ENCODE results near the gene DUSP1.
"Not testable (repeated sequence)": the region's sequence is repeated elsewhere in the genome, so short reads cannot be mapped to it uniquely, and the experiment has no call there.

The DUSP1 gene, protein sequence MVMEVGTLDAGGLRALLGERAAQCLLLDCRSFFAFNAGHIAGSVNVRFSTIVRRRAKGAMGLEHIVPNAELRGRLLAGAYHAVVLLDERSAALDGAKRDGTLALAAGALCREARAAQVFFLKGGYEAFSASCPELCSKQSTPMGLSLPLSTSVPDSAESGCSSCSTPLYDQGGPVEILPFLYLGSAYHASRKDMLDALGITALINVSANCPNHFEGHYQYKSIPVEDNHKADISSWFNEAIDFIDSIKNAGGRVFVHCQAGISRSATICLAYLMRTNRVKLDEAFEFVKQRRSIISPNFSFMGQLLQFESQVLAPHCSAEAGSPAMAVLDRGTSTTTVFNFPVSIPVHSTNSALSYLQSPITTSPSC

DNA sequence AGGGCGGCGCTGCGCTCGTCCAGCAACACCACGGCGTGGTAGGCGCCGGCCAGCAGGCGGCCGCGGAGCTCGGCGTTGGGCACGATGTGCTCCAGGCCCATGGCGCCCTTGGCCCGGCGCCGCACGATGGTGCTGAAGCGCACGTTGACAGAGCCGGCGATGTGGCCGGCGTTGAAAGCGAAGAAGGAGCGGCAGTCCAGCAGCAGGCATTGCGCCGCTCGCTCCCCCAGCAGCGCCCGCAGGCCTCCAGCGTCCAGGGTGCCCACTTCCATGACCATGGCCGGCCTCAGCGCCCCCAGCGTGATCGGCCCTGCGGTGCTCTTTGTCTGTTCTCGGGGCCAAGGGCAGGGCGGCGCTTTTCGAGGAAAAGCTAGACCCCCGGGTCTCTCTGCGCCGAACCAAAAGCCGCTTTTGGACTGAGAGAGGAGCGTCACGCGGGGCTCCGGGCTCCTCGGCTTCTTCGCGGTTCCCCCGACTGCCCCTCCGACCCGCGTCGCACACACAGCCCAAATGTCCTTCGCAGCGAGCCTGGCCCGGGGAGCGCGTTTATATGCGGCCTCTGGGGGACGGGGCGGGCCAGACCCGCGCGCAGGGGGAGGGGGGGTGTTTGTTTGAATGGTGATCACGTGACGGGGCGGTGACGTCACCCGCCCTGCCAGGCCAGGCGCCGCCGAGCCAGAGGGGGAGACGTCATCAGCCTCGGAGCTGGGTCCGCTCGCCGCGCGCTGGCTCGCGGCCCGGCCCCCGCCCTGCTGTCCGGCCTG, at the start of gene DUSP1:
Gene DUSP1, minus strand, starts transcription at position 521 of the 764 bp plus-strand sequence. Its CDS starts 243 bp downstream, at position 278.
- DNase-seq (ENCODE audit: low spot score), result peak; percentile 97

DNA sequence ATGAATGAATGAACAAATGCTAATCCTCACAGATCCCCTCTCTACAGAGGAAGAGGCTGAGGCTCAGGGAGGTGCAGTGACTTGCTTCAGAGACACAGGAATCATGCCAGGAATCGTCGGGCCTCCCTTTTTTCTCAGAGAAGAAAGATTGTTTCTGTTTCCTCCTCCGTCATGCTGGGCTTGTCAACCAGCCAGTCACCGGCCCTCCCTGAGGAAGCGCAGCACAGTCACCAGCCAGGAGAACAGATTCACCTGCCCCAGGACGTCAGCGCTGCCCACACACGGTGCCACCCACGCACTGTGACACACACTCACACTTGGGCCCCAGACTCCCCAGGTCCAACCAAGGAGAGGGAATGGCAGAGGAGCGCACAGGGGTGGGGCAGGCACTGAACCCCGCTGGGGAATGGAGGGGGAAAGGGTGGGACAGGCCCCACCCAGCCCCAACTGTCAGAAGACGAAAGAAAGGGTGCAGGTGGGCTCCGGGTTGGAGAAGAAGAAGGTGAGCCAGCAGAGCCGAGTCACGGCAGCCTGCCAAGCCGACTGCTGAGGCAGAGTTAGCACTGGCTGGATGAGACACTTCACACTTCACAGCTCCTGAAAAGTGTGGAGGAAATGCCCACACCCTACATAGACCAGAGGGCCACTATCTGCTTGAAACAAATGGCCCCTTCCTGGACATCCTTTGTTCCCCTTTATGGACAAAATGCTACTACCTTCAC, 49.2 kb upstream of the DUSP1 start:
- DNase-seq (ENCODE audit: low spot score), result no peak

DNA sequence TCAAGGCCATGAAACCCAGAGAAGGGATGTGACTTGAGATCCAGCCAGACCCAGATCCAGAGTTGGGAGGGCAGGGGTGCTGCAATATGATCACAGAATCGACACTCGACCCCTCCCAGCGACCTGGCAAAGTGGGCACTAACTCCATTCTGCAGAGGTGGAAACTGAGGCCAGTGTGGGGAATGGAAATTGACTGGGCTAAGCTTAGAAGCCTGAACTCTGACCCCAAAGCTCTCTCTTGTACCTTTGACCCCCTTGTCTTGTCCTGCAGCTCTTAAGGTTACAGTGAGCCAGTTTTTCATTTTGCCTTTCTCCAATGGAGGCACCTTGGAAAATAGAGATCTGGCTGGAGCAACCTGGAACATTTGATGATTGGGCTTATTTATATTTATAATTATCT, 48.6 kb upstream of the DUSP1 start:
- DNase-seq (ENCODE audit: low spot score), result no peak

DNA sequence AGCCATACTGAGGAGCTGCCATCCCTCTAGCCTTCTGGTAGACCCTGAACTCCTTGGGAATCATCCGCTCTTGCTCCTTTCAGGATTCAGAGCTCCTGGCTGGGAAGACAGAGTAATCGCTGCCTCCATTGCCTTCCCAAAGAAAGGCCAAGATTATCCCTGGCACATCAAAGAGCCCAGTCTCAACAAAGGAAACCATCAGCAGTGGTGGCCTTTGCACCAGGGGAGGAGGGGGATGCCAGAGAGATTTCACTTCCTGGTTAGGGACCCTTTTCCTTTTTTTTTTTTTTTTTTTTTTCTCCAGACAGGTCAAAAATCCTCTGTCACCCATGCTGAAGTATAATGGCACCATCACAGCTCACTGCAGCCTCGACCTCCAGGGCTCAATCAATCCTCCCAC, 47.1 kb upstream of the DUSP1 start:
- DNase-seq (ENCODE audit: low spot score), result no peak

DNA sequence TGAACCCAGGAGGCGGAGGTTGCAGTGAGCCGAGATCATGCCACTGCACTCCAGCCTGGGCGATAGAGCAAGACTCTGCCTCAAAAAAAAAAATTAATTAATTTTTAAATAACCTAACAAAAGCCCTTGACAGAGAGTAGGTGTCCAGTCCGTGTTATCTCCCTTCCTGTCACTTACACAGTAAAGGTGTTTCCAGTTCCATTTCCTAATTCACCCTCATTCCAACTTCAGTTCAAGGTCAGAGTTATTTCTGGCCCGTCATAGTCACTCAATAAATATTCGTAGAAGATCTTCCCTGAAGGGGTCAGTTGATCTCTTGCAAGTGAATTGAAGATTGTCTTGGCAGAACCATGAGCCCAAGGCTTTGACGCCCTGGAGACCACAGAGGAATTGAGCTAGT, 46.7 kb upstream of the DUSP1 start:
- DNase-seq (ENCODE audit: low spot score), result no peak

DNA sequence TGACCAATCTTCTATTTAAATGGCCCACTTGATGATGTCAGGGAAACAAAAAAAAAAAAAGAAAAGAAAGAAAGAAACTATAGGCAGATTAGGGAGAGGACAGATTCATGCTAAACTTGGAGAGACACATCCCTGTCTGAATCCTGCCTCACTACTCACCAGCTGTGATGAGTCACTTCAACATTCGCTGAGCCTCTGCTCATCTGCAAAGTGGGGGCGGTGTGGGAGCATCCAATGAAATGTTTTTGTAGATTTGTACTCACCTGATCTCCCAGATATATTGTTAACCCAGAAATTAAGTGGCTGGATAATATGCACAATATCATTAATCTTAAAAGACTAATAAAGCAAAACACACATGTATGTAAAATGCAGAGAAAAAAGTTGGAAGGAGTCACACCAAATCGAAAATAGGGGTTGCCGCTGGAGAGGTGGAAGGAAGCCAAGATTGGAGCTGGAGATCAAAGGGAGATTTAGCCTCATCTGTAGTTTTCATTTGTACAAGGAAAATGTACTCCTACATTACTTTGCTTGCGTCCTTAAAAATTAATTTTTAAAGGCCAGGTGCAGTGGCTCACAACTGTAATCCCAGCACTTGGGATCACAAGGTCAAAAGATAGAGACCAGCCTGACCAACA, 46.0 kb upstream of the DUSP1 start:
- DNase-seq (ENCODE audit: low spot score), result no peak

DNA sequence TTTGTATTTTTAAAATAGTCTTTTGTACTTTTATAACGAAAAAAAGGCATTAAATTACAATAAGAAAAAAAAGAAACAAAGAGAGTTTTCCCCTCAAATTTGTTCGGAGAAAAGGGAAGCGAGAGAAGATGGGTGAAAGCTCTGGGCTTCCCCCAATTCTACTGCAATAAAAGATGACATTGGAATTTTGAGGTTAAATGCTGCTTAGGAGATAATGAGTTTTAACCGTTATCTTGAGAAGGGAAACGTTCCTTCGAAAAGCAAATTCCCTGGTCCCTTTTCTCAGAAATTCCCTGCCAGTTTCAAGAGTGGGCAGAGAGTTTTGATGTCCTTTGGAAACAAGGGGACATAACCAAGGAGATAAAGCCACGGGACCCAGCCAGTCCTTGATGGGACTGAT, 44.6 kb upstream of the DUSP1 start:
- DNase-seq (ENCODE audit: low spot score), result no peak

DNA sequence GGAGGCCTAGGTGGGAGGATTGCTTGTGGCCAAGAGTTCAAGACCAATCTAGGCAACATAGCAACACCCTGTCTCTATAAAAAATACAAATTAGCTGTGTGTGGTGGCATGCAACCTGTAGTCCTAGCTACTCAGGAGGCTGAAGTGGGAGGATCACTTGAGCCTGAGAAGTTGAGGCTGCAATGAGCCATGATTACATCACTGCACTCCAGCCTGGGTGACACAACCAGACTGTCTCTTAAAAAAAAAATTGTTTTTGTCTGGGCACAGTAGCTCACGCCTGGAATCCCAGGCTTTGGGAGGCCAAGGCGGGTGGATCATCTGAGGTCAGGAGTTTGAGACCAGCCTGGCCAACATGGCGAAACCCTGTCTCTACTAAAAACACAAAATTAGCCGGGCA, 40.0 kb upstream of the DUSP1 start:
- not testable (repeated sequence) for DNase-seq (ENCODE audit: low spot score)

DNA sequence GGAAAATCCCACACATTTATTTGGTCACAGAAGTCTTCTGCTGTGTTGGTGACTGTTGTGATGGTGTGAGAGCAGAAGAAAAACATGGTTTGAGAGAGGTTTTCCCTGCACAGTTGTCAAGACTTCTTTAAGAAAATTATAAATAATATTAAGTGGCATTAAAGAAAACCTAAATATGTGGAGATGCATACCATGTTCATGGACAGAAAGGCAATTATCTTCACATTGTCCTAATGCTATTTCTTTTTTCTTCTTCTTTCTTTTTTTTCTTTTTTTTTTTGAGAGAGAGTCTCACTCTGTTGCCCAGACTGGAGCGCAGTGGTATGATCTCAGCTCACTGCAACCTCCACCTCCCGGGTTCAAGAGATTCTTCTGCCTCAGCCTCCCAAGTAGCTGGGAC, 38.8 kb upstream of the DUSP1 start:
- DNase-seq (ENCODE audit: low spot score), result no peak

DNA sequence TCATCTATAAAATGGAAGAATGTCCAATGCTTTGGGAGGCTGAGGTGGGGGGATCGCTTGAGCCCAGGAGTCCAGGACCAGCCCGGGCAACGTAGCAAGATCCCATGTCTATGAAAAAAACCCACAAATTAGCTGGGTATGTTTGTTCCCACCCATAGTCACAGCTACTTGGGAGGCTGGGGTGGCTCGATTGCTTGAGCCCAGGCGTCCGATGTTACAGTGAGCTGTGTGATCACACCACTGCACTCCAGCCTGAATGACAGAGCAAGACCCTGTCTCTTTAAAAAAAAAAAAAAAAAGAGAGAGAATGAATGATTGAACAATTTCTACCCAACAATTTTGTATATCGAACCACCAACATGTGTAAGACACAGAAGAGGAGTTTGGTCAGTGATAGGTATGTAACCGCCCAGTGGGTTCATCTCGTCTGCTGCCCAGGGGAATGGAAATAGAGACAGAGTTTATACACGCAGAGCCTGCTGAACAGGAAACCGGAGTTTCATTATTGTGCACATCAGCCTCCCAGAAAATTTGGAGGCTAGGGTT, 36.8 kb upstream of the DUSP1 start:
- no peak for DNase-seq (ENCODE audit: low spot score)

DNA sequence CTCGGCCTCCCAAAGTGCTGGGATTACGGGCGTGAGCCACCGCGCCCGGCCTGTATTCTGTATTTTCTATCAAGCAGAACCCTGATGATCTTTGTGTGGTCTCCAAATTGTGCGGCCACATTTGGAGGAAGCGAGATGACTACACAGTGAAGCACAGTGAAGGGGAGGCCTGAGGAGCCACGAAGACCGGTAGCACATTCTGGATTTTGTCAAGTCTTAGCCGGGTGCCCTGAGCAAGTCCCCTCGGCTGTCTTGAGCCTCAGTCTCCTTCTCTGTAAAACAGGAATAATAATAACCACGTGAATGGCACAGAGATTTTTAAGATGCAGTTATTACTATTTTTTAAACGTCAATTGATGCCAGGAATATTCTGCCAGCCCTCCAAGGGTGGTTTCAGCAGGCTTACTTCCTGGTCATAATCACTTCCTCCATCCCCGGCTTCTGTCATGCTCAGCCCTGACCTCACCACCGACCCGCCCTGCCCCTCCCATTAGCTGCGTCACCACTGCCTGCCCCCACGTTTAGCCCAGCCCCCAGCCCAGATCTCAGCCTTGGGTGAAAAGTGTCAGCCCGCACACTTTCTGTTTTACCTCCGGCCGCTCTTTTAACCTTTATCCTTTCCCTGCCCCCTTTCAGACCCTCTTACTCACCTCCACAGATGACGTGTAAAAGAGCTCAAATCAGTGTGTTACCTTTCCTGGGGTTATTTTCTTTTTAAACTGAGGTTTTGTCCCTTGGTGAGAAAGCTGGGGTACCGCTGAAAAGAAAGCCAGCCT, 36.1 kb upstream of the DUSP1 start:
- DNase-seq (ENCODE audit: low spot score), result peak; percentile 83

DNA sequence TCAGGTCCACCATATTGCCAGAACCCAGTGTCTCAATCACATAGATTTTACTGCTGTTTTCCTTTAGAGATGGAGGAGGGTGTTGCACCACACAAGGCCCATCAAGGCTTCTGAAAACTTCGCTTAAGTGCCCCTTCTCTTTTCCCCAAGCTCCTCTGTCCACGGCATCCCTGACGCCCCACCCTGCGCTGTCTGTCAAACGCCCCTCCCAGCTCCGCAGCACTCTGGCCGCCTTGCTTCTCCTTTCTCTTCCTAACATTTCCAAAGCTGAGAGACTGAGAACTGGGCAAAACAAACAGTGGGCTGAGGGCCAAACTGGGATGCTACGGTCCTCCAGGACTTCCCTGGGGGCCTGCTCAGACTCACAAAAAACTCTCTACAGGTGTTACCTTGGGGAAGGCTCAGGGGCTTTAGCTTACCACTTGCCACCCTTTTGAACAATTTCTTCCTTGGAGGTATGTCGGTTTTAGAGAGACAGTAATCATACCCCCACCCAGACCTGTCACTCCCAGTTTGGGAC, 34.8 kb upstream of the DUSP1 start:
- DNase-seq (ENCODE audit: low spot score), result no peak

DNA sequence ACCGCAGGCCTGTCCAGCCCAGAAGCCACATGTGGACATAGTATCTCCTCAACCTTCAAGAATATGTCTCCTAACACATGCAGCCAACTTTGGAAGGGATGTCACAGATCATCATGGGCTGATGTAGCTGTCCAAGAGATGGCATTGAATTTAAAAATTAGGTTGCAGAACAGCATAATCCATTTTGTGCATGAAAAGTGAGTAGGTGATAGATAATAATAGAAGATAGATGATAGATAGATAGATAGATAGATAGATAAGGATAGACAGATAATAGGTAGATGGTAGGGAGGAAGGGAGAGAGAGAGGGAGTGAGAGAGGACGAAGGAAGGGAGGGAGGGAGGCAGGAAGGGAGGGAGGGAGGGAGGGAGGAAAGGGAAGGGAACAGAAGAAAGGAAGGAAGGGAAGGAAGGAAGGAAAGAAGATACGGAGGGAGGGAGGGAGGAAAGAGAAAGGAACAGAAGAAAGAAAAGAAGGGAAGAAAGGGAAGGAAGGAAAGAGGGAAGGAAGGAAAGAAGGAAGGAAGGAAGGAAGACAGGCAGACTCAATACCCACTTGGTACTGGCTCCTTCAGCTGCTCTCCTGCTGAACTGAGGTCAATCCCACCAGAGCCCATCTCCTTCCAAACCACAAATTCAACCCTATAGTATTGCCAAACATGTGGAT, 34.2 kb upstream of the DUSP1 start:
- DNase-seq (ENCODE audit: low spot score), result no peak

DNA sequence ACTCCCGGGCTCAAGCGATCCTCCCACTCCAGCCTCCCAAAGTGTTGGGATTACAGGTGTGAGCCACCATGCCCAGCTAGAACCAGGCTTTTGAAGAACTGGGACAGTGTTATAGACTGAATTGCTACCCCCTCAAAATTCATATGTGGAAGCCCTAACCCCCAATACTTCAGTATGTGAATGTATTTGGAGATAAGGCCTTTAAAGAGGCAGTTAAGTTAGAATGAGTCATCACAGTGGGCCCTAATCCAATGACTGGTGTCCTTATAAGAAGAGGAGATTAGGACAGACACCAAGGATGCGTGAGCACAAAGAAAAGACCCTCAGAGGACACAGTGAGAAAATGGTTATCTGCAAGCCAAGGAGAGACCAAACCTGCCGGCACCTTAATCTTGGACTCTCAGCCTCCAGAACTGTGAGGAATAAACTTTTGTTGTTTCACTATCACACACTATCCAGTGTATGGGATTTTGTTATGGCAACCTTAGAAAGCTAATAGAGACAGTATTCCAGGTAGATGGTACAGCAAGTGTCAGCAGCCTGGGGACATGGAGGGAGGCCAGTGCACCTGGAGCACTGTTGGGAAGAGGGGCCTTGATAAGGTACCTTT, 31.7 kb upstream of the DUSP1 start:
- DNase-seq (ENCODE audit: low spot score), result no peak

DNA sequence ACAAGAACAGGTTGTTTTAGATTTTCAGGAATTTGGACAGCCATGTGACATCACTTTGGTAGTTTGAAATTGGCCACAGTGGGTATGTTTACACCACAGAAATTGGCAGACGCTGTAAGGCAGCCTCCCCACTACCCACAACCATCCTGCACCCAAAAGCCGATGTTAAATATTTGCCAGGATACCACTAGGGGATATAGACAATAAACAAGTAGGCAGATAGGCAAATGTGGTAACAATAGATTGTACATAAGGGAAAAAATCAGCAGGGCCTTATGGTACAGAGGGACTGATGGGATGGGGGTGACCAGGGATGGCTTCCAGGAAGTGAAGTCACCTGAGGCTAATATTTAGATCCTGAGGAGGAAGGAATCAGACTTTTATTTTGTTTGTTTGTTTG, 31.1 kb upstream of the DUSP1 start:
- DNase-seq (ENCODE audit: low spot score), result no peak

DNA sequence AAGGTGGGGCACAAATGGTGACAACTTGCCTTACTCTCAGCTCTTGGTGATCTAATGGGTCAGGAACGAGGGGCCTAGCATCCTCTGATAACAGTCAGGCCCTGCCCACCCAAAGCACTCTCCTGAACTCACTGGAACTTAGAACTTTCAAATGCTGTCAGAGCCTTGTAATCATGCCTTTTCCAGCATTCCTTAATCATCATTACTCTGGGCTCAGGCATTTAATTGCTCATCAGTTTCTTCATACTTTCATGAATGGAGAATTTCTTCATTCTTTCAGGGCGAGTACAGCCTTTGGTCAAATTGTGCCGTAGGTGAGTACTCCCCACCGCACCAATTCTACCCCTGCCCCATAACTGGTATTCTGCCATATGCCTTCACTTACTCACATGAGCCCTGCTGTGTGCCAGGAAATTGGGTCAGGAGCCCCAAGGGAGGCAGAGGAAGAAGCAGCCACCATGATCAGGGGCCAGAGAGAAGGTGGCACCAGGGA, 30.2 kb upstream of the DUSP1 start:
- no peak for DNase-seq (ENCODE audit: low spot score)

DNA sequence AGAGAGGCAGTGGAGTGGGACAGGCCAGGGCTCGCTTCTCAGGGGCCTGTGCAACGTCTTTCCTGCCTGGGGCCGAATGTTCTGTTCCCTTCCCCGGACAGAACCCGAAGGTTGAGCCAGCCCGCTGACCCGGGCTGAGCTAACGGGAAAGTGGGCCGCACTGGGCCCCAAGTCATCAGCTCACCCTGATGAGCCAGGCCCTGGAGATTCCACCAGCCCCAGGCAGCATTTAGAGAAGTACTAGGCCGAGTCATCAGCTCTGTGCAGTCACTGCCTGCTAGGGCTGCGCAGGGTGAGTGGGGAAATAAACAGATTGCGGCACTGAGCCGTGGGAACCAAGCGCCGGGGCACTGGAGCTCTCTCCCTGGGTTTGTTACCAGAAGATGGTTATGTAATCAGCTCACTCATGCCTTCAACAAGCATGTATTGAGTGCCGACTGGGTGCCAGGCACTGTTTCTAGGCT, 29.1 kb upstream of the DUSP1 start:
- DNase-seq (ENCODE audit: low spot score), result no peak

DNA sequence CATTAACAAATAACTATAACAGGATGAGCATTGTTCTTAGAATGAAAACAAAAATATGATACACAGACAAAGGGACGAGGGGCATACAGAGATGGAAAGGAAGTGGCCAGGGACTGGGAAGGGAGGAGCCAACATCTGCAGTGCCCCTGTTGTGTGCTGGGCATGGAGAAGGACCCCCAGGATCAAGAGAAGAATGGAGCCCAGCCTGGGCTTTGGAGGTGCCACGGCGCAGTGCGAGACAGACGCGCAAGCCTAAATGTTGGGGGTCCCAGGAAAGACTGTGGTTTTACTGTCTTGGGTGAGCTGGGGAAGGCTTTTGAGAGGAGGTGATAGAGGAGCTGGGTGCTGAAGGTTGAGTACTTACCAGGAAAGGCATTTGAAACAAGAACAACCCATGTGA, 28.4 kb upstream of the DUSP1 start:
- no peak for DNase-seq (ENCODE audit: low spot score)

DNA sequence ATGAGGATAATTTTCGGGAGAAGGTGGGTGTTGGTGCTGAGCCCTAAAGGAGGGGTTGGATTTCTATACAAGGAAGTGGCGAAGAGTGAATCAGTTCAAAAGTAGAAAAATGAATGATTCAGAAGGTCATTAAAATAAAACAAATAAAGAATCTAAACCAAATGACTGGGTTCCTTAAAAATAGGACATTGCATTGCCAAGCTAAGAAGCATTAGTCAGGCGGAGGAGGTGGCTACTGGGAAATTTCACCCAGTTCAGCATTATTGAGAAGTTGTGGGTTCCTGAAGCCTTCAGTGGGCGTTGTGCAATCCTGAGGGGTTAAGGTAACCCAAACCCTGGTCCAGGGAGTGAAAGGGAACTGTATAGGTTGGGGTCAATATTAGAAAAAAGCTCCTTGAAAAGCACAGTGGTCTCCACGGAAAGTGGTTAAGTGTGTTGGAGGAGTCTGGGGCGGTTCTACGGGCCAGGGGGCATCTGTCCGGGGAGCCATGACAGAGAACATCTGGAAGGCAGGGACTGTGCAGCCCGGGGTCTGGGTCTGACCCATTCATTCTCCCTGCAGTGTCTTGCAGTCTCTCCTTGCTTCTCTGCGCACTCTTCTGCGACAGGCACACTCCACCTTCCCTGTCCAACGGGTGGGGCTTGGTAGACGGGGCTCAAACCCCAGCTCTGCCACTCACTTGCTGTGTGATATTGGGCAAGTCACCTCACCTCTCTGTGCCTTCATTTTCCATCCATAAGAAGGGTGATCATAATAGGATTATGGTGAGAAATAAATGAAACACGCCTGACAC, 27.6 kb upstream of the DUSP1 start:
- DNase-seq (ENCODE audit: low spot score), result no peak
